GM18505 (cell line): ENCODE results near the gene SLC16A7.

ENCODE experiments used
- ATAC-seq: cut with Tn5 transposase; IDR thresholded peaks from one replicate; pipeline ENCODE4 v1.9.1; 2021; ENCODE audit not compliant: unreplicated experiment
- POLR2A ChIP-seq: IDR thresholded peaks from 4 replicates; pipeline ENCODE4 v1.6.1; 2011; ENCODE audit warnings: borderline replicate concordance; ENCODE audit not compliant: insufficient read depth, insufficient read length; ENCODE audit errors: extremely low read depth

SLC16A7 gene

GRCh38 chr12:59834659-59835474 is 239.0 kb downstream of the SLC16A7 start:
- ATAC-seq, result no peak
- no peak for TF ChIP-seq POLR2A
